ENCODE measurements around the gene TSPAN14. TPM values are rescaled to one million over a fixed set of nuclear protein-coding genes. Genes with fewer than 3 reads are reported as not detected.

Gene TSPAN14
- total and polyA plus RNA-seq, 2 of the 13 experiments (the other 11 are each of a cell fraction or from before 2014, with no cell fraction given): 24.1 to 80.6 TPM

- TF ChIP-seq ZNF577 (CRISPR knock-in tag; IDR thresholded peaks at IDR 0.05; ENCODE audit: borderline replicate concordance, low read depth) (no peak), THYN1 (CRISPR knock-in tag; IDR thresholded peaks at IDR 0.05; ENCODE audit: borderline replicate concordance, low read depth) (no peak), HDAC2 (CRISPR knock-in tag; IDR thresholded peaks at IDR 0.05) (no peak), AFF4 (CRISPR knock-in tag; IDR thresholded peaks at IDR 0.05) (no peak), ELF3 (CRISPR knock-in tag; IDR thresholded peaks at IDR 0.05) (peak; percentile 66), ZSCAN9 (CRISPR knock-in tag; IDR thresholded peaks at IDR 0.05; ENCODE audit: borderline replicate concordance) (no peak), MEIS2 (CRISPR knock-in tag; IDR thresholded peaks at IDR 0.05) (peak; percentile 68; the same call in 1 of the 2 replicates), MAFG (CRISPR knock-in tag; IDR thresholded peaks at IDR 0.05) (no peak), NBN (conservative IDR thresholded peaks at IDR 0.05) (no peak), TEF (CRISPR knock-in tag; IDR thresholded peaks at IDR 0.05) (0 out of 2 replicates have a peak, but pooled peaks have one; percentile 45), MXD3 (CRISPR knock-in tag; IDR thresholded peaks at IDR 0.05) (0 out of 2 replicates have a peak, but pooled peaks have one; percentile 60), ZNF207 (IDR thresholded peaks at IDR 0.05; ENCODE audit: borderline replicate concordance) (no peak), NFIC (IDR thresholded peaks at IDR 0.05; ENCODE audit: low read length) (no peak), TAF15 (IDR thresholded peaks at IDR 0.05; ENCODE audit: low read depth, low read length, poor library complexity, severe bottlenecking) (peak; percentile 43), ATF6 (CRISPR knock-in tag; conservative IDR thresholded peaks at IDR 0.05) (no peak; the same call in 1 of the 2 replicates), ZNF678 (CRISPR knock-in tag; IDR thresholded peaks at IDR 0.05) (no peak), RXRB (CRISPR knock-in tag; IDR thresholded peaks at IDR 0.05; ENCODE audit: borderline replicate concordance) (no peak; the same call in 1 of the 2 replicates), ZNF839 (CRISPR knock-in tag; IDR thresholded peaks at IDR 0.05; ENCODE audit: borderline replicate concordance) (no peak; the same call in 1 of the 2 replicates)
Measured at GRCh38 chr10:80408242-80409101, 45.6 kb upstream of the TSPAN14 start, which contains the start of gene PRXL2A (continued).
